Activated naive CD8-positive, alpha-beta T cell treated with anti-CD3 and anti-CD28 coated beads for 36 hours (primary cell): ENCODE data around the gene TMEM151B. TPM values are rescaled to one million over a fixed set of nuclear protein-coding genes. Genes with fewer than 3 reads are reported as not detected.

Experiments
- DNase-seq: peaks from one replicate; pipeline ENCODE4 v3.0.0; 2021
- H3K27ac Mint-ChIP-seq: one replicate; pipeline ENCODE4 v1.8.0; 2022; ENCODE audit warnings: mild to moderate bottlenecking, moderate library complexity, mixed read lengths
- H3K27me3 Mint-ChIP-seq: one replicate; pipeline ENCODE4 v1.8.0; 2022; ENCODE audit warnings: mild to moderate bottlenecking, mixed read lengths
- H3K36me3 Mint-ChIP-seq: one replicate; pipeline ENCODE4 v1.8.0; 2021; ENCODE audit warnings: mild to moderate bottlenecking, mixed read lengths
- H3K4me1 Mint-ChIP-seq: one replicate; pipeline ENCODE4 v1.8.0; 2021; ENCODE audit warnings: mixed read lengths
- H3K4me3 Mint-ChIP-seq: one replicate; pipeline ENCODE4 v1.8.0; 2022; ENCODE audit warnings: mild to moderate bottlenecking, moderate library complexity, mixed read lengths
- H3K9me3 Mint-ChIP-seq: one replicate; pipeline ENCODE4 v1.8.0; 2022; ENCODE audit warnings: mixed read lengths
- total RNA-seq, 2 experiments: library from RNA; stranded (reverse); gene quantifications; one replicate each; pipeline ENCODE4 v1.2.3, GENCODE V29; 2021

TMEM151B gene
- total RNA-seq, 2 experiments from 2014 or later = not detected

DNA sequence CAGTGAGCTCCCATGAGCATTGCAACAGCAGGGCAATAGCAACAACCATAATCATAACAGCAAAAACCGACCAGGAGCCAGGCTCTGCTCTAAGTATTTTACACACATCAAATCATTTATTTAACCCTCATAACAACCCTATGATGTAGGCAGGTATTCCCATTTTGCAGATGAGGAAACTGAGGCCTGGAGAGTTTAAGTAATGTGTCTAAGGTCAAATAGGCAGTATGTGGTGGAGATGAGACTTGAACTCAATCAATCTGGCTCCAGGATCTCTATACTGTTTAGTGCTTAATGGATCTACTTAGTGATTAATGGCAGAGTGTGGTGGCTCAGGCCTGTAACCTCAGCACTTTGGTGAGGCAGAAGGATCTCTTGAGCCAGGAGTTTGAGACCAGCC, 3.4 kb downstream of the TMEM151B start:
- H3K4me3 Mint-ChIP-seq = no peak overlapping the region
- H3K9me3 Mint-ChIP-seq = no peaks in the 10 kb centered on the region
- H3K4me1 Mint-ChIP-seq = peaks cover 14% of the 10 kb centered on the region
- H3K27ac Mint-ChIP-seq = no peak overlapping the region
- H3K27me3 Mint-ChIP-seq = peaks cover 69% of the 10 kb centered on the region
- DNase-seq = no peak
- no peaks in the 10 kb centered on the region for H3K36me3 Mint-ChIP-seq

DNA sequence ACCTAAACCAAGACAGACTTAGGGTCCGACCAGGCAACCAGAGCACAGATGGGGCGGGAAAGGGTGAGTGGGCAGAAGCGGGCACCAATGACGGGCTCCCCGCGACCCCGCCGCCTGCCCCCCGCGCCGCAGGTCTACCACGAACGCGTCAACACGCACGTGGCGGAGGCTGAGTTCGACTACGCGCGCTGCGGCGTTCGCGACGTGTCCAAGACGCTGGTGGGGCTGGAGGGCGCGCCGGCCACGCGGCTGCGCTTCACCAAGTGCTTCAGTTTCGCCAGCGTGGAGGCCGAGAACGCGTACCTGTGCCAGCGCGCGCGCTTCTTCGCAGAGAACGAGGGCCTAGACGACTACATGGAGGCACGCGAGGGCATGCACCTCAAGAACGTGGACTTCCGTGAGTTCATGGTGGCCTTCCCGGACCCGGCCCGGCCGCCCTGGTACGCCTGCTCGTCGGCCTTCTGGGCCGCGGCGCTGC, 5.1 kb downstream of the TMEM151B start:
- no peak overlapping the region for H3K4me3 Mint-ChIP-seq
- H3K27me3 Mint-ChIP-seq = peaks cover 63% of the 10 kb centered on the region
- H3K9me3 Mint-ChIP-seq = no peaks in the 10 kb centered on the region

DNA sequence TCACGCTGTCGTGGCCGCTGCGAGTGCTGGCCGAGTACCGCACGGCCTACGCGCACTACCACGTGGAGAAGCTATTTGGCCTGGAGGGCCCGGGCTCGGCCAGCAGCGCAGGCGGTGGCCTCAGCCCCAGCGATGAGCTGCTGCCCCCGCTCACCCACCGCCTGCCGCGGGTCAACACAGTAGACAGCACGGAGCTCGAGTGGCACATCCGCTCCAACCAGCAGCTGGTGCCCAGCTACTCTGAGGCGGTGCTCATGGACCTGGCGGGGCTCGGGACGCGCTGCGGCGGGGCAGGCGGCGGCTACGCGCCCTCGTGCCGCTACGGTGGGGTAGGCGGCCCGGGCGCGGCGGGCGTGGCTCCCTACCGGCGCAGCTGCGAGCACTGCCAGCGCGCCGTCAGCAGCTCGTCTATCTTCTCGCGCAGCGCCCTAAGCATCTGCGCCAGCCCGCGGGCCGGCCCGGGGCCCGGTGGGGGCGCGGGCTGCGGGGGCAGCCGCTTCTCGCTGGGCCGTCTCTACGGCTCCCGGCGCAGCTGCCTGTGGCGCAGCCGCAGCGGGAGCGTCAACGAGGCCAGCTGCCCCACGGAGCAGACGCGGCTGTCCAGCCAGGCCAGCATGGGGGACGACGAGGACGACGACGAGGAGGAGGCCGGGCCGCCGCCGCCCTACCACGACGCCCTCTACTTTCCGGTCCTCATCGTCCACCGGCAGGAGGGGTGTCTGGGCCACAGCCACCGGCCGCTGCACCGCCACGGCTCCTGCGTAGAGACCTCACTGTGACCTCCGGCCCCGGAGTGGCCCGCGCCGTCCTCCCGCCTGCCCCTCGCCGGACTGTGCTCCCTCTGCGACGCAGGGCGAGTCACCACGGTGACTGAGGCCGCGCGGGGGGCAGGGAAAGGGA, 5.7 kb downstream of the TMEM151B start:
- Mint-ChIP-seq H3K27ac (no peak overlapping the region), H3K9me3 (no peaks in the 10 kb centered on the region), H3K4me3 (no peak overlapping the region), H3K36me3 (no peaks in the 10 kb centered on the region), H3K4me1 (peaks cover 3% of the 10 kb centered on the region), H3K27me3 (peaks cover 61% of the 10 kb centered on the region)
- DNase-seq = peak; percentile 58

More for the DNA sequence above, 5.1 kb downstream of the TMEM151B start:
- H3K36me3 Mint-ChIP-seq = no peaks in the 10 kb centered on the region
- no peak for DNase-seq
- peaks cover 4% of the 10 kb centered on the region for H3K4me1 Mint-ChIP-seq
- H3K27ac Mint-ChIP-seq = no peak overlapping the region

DNA sequence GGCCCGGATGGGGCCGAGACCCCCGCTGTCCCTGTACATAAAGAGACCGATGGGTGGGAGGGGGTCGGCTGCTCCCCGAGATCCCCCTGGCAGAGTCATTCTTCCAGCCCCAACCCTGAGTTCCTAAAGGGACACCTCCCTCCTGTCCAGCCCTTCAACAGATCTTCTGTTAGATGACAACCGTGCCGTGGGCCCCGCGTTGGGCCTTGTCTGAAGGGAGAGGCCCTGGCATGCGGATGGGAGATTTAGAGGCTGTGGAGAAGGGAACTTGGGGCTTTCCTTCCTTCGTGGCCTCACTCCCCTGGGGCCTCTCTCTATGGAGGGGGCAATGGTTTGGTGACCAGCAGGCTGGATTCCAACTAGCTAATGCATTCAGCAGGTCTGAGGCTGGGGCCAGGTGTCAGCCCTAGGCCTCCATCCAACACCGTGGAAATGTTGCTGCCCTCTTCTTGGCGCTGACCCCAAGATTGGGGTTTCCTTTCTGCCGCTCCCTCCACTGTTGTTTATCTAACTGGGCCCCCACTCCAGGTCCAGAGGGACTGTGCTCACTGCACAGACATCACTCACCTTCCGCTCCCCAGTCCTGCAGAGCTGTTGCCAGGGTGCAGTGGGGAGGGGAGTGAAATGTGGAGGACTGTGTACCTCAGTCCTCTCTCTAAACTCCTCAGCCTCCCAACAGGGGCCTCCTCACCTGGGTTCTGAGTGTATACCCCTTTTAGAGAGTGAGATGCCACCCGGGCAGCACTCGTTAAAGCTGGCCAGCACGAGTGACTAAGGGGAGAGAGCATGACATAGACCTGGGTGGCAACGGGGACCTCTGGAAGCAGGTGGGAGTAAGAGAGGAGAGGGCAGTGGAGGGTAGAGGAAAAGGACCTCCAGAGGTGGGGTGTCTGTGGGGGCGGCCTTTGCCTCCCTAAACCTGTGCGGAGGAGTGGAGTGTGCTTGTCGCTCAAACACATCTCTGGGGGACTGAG, 6.7 kb downstream of the TMEM151B start:
- no peaks in the 10 kb centered on the region for H3K4me1 Mint-ChIP-seq
- no peak for DNase-seq
- H3K27me3 Mint-ChIP-seq = peaks cover 52% of the 10 kb centered on the region
- H3K4me3 Mint-ChIP-seq = no peak overlapping the region
- no peaks in the 10 kb centered on the region for H3K36me3 Mint-ChIP-seq
- H3K9me3 Mint-ChIP-seq = no peaks in the 10 kb centered on the region
- H3K27ac Mint-ChIP-seq = no peak overlapping the region

DNA sequence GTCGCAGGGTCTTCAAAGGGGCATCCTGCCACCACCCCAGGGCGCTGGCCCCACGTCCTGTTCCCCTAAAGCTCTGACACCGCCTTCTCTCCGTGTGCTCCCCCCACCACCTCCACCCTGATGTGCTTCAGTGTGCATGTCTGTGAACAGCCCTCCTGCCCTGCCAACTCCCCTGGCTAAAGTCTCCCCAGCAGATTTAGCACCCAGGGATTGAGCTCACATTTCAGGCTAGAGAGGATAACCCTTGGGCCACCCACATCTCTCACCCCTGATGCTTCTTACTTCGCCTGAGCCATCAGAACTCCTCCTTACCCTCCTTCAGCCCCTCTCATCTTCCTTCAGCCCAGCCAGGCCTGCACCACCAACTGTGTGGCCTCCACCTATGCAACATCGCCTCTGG, 7.5 kb downstream of the TMEM151B start:
- H3K27ac Mint-ChIP-seq = no peak overlapping the region
- H3K27me3 Mint-ChIP-seq = peaks cover 44% of the 10 kb centered on the region
- H3K9me3 Mint-ChIP-seq = no peaks in the 10 kb centered on the region
- no peak overlapping the region for H3K4me3 Mint-ChIP-seq
- no peaks in the 10 kb centered on the region for H3K36me3 Mint-ChIP-seq
- H3K4me1 Mint-ChIP-seq = no peaks in the 10 kb centered on the region
- no peak for DNase-seq

DNA sequence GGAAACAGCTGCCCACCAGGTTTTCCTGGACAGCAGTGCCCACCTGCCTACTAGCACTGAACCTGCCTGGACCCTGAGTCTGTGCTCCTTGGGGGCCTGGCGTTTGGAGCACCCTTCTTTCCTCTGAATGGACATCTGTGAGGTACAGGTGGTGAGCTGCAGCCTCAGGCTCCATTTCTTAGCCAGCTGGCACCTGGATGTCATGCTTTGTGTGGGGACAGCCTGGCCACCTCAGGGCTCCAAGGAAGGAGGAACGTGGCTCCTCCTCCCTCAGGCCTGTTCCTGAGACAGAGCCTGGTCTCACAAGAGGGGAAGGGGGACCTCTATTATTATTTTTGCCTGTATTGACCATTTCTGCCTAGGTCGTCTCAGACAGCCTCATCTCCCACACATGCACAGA, 8.1 kb downstream of the TMEM151B start:
- peaks cover 38% of the 10 kb centered on the region for H3K27me3 Mint-ChIP-seq
- no peaks in the 10 kb centered on the region for H3K9me3 Mint-ChIP-seq
- no peak for DNase-seq
- H3K4me3 Mint-ChIP-seq = no peak overlapping the region
- no peak overlapping the region for H3K27ac Mint-ChIP-seq
- H3K4me1 Mint-ChIP-seq = no peaks in the 10 kb centered on the region
- no peaks in the 10 kb centered on the region for H3K36me3 Mint-ChIP-seq

DNA sequence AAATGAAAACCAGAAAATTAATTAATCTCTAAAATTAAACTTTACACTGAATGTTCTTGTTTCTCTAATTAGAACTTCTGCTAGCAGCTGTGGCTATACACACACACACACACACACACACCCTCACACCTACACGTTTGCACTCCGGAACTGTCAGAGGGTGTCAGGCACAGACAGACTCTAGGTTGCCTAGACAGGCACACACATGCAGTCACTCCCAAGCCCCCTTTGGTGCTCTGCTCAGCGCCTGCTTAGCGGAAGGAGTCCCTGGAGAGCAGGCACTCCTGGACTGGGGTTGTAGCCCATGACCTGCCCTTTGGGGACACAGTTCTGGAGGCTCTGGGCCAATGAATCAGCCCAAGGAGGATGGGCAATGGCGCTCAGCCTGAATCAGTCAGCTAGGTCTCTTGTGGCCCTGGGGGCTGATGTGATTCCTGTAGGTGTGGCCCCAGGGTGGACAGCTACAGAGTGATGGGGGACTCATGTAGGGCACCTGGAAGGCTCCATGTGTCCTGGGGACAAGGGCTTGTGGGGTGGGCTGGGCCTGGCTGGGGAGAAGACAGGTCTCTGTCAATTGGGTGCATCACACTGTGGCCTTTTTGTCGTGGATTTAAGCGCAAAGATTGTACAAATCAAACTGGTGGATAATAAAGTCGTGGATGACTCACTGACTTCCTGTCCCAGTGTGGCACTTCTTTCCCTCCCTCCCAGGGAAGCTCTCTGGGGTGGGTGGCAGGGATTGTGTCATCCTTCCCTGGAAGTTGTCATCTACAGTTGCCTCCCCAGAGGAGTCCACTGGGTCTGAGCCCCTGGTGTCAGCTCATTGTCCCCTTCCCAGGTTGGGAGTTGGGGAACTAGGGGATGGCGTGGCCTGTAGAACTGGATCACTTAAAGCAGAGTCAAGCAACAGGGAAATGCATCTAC, 8.8 kb downstream of the TMEM151B start:
- Mint-ChIP-seq H3K4me3 (no peak overlapping the region), H3K36me3 (no peaks in the 10 kb centered on the region), H3K27ac (no peak overlapping the region), H3K4me1 (no peaks in the 10 kb centered on the region), H3K27me3 (peaks cover 38% of the 10 kb centered on the region), H3K9me3 (no peaks in the 10 kb centered on the region)
- DNase-seq = no peak

DNA sequence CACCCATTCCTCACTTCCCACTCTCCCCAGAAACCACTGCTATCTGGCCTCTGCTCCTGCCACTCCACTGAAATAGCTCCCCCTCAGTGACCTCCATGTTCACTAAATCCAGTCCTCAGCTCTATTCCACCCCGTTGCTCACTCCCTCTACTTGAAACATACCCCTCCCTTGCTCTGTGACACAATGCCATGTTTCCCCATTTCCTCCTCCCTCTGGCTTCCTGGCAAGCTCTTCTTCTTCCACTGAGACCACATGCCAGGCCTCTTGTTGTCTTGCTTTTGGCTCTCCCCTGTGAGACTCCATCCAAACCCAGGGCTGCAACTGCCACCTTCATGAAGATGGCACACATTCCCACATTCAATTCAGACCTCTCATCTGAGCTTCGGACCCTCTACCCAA, 13.9 kb downstream of the TMEM151B start:
- DNase-seq = no peak
- H3K4me3 Mint-ChIP-seq = no peak overlapping the region
- no peaks in the 10 kb centered on the region for H3K36me3 Mint-ChIP-seq
- peaks cover 33% of the 10 kb centered on the region for H3K27me3 Mint-ChIP-seq
- H3K9me3 Mint-ChIP-seq = no peaks in the 10 kb centered on the region
- no peak overlapping the region for H3K27ac Mint-ChIP-seq
- no peaks in the 10 kb centered on the region for H3K4me1 Mint-ChIP-seq

DNA sequence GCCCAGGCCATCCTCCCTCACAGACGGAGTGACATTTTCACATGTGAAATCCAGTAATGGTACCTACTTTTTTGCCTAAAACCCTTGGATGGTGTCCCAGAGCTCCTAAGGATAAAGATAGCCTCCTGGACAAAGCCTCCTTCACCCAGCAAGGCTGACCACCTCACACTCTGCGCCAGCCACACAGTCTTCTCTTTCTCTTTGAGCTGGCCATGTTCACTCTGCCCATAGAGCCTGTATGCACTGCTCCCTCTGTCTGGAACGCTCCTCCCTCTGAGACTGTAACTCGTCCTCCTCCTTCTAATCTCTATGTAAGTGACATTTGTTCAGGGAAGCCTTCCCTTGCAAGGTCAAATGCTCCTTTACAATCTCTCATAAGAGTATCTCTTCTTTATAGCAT, 14.6 kb downstream of the TMEM151B start:
- peaks cover 33% of the 10 kb centered on the region for H3K27me3 Mint-ChIP-seq
- DNase-seq = no peak
- no peaks in the 10 kb centered on the region for H3K9me3 Mint-ChIP-seq
- H3K27ac Mint-ChIP-seq = no peak overlapping the region
- H3K36me3 Mint-ChIP-seq = no peaks in the 10 kb centered on the region
- no peaks in the 10 kb centered on the region for H3K4me1 Mint-ChIP-seq
- H3K4me3 Mint-ChIP-seq = no peak overlapping the region

DNA sequence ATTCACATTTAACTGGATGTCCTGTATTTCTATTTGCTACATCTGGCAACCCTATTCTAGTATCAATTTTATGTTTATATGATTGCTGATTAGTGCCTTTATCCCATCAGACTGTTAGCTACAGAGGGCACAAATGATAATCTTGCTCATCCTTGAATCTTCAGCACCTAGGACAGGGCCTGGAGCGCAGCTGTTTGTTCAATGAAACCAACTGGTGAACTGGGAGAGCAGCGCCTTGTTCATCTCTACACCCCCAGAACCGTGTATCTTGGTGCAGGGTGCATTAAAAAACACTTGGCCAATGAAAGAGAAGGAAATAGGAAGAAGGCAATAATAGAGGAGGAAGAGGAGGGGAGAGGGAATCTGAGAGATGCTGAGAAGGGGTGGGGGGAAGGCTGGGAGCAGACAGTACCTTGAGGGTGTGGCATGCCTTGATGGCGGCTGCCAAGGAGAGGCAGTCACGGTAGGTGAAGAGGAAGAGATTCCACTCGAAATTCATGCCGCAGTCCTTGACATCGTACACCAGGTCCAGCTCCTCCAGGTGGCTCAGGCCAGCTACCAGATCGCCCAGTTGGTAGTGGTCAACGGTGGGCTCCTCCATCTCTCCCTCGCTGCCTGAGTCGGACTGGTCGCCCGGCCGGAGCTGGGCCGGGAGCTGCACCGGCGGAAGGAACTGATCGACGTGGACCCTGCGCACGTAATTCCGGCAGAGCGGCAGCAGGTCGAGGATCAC, 15.5 kb downstream of the TMEM151B start:
- H3K27me3 Mint-ChIP-seq = peaks cover 42% of the 10 kb centered on the region
- H3K9me3 Mint-ChIP-seq = no peaks in the 10 kb centered on the region
- DNase-seq = no peak
- H3K4me3 Mint-ChIP-seq = no peak overlapping the region
- no peaks in the 10 kb centered on the region for H3K4me1 Mint-ChIP-seq
- H3K36me3 Mint-ChIP-seq = no peaks in the 10 kb centered on the region
- no peak overlapping the region for H3K27ac Mint-ChIP-seq

DNA sequence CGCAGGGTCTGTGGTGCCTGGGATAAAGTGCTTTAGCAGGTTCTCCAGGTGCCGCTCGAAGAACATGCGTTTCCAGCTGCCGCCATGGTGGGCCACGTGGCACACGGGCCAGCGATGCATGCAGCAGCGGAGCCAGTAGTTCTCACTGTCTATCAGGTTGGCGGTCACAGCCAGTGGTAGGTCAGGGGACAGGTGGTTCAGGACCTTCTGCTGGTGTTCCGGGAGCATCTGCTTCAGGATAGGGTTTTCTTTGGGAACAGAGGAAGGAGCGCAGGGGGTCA, 16.0 kb downstream of the TMEM151B start:
- H3K27ac Mint-ChIP-seq = no peak overlapping the region
- no peaks in the 10 kb centered on the region for H3K9me3 Mint-ChIP-seq
- H3K36me3 Mint-ChIP-seq = no peaks in the 10 kb centered on the region
- H3K4me1 Mint-ChIP-seq = no peaks in the 10 kb centered on the region
- no peak overlapping the region for H3K4me3 Mint-ChIP-seq
- no peak for DNase-seq
- H3K27me3 Mint-ChIP-seq = peaks cover 44% of the 10 kb centered on the region

DNA sequence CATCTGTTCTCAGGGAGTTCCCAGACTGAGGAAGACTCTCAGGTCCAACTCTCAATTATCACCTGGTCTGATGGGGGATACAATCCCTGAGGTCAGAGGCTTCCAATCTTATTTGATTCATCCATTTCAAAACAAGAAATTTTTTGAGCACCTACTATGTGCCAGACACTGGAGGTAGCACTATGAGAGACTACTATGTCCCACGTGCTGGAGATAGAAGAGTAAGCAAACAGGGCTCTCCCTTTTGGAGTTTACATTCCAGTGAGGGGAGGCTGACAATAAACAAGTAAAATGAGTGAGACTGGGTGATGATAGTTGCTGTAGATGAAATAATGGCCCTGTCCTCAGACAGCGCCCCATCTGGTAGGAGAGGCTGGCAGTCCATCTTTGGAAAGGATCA, 16.5 kb downstream of the TMEM151B start:
- H3K9me3 Mint-ChIP-seq = no peaks in the 10 kb centered on the region
- H3K4me3 Mint-ChIP-seq = no peak overlapping the region
- H3K27me3 Mint-ChIP-seq = peaks cover 49% of the 10 kb centered on the region
- no peaks in the 10 kb centered on the region for H3K4me1 Mint-ChIP-seq
- DNase-seq = no peak
- H3K27ac Mint-ChIP-seq = no peak overlapping the region
- no peaks in the 10 kb centered on the region for H3K36me3 Mint-ChIP-seq

DNA sequence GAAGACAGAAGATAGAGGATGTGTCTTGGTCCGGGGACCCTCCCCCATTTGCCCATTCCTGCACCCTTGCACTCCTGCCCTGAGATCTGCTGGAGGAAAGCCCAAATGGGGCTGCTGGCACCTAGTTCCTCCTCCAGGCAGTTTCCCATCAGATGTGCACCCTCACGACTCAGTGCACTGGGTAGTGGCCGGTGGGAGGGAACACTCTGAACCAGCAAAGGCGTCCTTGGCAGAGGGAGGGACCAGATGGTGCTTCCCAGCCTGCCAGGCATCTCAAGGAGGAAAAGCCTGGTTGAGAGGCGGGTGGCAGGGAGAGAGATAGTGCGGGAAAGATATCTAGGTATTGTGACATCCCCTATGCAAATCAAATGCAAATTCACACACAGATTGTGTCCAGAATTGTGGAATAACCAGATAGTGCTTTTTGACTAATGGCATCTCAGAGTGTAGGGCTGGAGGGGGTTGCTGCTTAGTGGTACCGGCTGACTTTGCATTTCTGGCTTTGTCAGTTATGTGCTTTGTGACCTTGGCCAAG, 19.5 kb downstream of the TMEM151B start:
- no peaks in the 10 kb centered on the region for H3K36me3 Mint-ChIP-seq
- no peaks in the 10 kb centered on the region for H3K4me1 Mint-ChIP-seq
- peaks cover 73% of the 10 kb centered on the region for H3K27me3 Mint-ChIP-seq
- H3K9me3 Mint-ChIP-seq = no peaks in the 10 kb centered on the region
- DNase-seq = no peak
- no peak overlapping the region for H3K27ac Mint-ChIP-seq
- no peak overlapping the region for H3K4me3 Mint-ChIP-seq

DNA sequence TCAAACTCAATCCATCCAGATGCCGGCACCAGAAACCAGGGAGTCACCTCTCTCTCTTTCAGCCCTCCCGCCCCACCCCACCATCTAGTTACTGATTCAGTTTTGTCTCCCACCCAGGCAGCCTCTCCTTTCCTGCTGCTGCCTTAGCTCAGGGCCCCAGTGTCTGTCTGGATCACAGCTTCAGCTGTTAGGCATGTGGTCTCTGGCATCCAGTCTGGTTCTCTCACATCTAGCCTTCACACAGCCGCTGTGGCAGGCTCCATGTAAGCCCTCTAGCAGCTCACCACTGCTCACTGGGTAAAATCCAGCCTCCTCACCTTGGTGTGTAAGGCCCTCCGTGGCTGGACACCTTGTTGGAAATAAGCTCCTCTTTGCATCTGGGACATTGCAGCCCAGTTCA, 21.6 kb downstream of the TMEM151B start:
- Mint-ChIP-seq H3K27me3 (peaks cover 80% of the 10 kb centered on the region), H3K36me3 (no peaks in the 10 kb centered on the region), H3K4me1 (no peaks in the 10 kb centered on the region), H3K27ac (no peak overlapping the region), H3K9me3 (no peaks in the 10 kb centered on the region), H3K4me3 (no peak overlapping the region)
- DNase-seq = no peak
